ENCODE measurements around the gene F2RL3.

The F2RL3 gene

DNA sequence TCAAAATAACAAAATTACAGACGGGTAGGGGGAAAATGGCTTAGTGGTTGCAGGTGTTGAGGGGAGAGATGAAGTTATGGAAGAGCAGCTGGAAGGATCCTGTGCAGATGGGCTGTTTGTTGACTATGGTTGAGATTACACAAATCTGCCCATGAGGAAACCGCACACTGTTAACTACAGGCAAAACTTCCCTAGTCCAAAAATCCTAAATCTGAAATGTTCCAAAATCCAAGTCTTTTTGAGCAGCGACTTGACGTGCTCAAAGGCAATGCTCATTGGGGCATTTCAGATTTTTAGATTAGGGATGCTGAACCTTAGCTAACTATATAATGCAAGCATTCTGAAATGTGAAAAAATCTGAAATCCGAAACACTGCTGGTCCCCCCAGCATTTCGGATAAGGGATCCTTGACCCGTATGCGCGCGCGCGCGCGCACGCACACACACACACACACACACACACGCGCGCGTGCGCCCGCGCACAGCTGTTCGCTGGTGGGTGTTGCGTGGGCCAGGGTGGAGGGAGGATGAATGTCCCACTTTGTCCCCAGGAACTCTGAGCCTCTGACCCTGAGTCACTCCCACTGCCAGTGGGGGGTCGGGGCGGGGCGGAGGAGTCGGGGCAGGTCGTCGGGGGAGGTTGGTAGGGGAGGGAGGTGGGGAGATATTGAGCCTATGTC lies 6.8 kb downstream of the F2RL3 start:
- intact Hi-C loops (cut with micrococcal nuclease): loop anchor here (5.0 kb wide), 2 partner anchors 63 to 332 kb away; partner anchors contain the start of gene OCEL1
- Mint-ChIP-seq H3K36me3 (ENCODE audit: low read depth) (no peaks in the 10 kb centered on the region), H3K27ac (no peak overlapping the region), H3K27me3 (peaks cover 58% of the 10 kb centered on the region), H3K4me3 (peak overlapping the region; percentile 72), H3K4me1 (ENCODE audit: low read depth) (peaks cover 55% of the 10 kb centered on the region), H3K9me3 (no peaks in the 10 kb centered on the region)

DNA sequence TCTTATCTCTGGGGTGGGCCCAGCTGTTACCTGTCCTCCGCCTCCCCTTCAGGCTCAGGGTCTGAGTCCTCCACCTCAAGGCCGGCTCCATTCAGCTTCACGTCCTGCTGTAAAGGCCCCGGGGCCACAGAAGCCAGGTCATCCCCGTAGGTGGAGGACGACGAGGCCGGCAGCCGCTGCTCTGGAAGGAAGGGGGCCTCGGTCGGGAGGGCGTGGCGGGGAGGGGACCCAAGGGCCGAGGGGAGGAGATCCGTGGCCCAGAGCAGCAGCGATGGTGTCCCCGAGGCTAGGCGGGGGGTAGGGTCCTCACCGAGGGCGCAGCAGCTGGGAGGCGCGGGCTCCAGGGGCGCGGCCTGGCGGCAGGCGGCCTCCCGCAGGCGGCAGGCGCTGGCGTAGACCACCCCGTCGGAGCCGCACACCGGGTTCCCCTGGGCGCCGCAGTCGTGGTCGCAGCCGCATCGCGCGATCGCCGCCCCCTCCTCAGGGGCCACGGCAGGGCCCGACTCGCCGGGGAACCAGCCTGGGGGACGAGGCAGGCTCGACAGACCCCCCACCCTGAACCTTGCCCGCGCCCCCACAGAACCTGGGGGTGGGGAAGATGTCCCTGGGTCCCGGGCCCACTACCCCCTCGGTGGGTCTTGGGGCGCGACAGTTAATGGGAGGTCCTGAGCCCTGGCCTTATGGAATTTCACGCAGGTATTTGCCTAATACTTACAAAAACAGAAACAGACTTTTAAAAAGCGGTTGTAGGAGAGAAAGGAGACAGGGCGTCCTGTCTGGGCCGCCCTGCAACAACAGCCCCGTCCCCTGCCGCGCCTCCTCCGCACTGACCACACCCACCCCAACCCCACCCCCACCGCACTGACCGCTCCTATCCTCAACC lies 7.6 kb downstream of the F2RL3 start:
- H3K4me3 Mint-ChIP-seq: peak overlapping the region; percentile 72
- no peaks in the 10 kb centered on the region for H3K9me3 Mint-ChIP-seq
- peak overlapping the region; percentile 78 for H3K27ac Mint-ChIP-seq
- intact Hi-C loops (cut with micrococcal nuclease): loop anchor here (5.0 kb wide), 2 partner anchors 64 to 331 kb away; partner anchors contain the start of gene OCEL1
- H3K27me3 Mint-ChIP-seq: peaks cover 54% of the 10 kb centered on the region
- no peaks in the 10 kb centered on the region for H3K36me3 Mint-ChIP-seq (ENCODE audit: low read depth)
- H3K4me1 Mint-ChIP-seq (ENCODE audit: low read depth): peaks cover 58% of the 10 kb centered on the region

DNA sequence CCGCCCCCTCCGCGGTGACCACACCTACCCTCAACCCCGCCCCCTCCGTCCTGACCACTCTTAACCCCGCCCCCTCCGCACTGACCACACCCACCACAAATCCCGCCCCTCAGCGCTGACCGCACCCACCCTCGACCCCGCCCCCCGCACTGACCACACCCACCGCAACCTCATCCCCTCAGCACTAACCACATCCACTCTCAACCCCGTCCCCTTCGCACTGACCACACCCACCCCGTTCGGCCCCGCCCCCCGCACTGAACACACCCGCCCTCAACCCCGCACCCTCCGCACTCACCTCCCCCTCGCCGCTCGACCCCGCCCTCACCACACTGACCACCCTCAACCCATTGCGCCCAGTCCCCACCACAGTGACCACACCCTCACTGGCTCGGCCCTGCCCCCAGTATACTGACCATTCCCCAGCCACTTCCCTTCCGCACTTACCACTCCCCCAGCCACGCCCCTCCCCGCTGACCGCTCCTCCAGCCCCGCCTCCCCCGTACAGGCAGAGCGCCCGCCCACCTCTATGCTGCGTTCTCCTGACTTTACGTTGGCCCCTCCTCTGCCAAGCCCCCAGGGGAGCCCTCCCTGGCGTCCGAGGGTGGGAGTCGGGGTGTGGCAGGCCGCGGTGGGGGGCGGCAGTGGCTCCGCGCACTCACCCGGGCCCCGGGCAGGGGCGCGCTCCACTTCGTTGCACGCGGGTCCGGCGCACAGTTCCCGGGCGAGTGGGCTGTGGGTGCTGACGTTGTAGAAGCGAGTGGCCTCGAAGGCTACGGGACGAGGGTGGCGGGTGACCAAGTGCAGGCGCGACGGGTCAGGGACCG lies 8.4 kb downstream of the F2RL3 start:
- Mint-ChIP-seq H3K36me3 (ENCODE audit: low read depth) (no peaks in the 10 kb centered on the region), H3K4me1 (ENCODE audit: low read depth) (peaks cover 64% of the 10 kb centered on the region), H3K9me3 (no peaks in the 10 kb centered on the region), H3K4me3 (peak overlapping the region; percentile 68), H3K27ac (peak overlapping the region; percentile 78), H3K27me3 (peaks cover 47% of the 10 kb centered on the region)
- intact Hi-C loops (cut with micrococcal nuclease): loop anchor here (5.0 kb wide), 2 partner anchors 65 to 330 kb away; partner anchors contain the start of gene OCEL1

DNA sequence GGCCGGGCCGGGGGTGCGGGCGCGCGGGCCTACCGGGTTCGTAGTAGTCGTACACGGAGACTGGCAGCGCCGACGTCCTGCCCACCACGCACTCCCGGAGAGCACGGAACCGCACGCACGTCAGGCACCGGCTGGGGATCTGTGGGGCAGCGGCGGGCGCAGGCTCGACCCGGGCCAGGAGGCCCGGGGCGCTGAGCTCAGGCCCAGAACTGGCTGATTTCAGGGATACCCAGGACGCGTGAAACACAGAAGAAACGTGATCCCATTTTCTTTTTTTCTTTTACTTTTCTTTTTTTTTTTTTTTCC lies 9.0 kb downstream of the F2RL3 start:
- peak overlapping the region; percentile 68 for H3K4me3 Mint-ChIP-seq
- peak overlapping the region; percentile 78 for H3K27ac Mint-ChIP-seq
- H3K36me3 Mint-ChIP-seq (ENCODE audit: low read depth): no peaks in the 10 kb centered on the region
- H3K27me3 Mint-ChIP-seq: peaks cover 45% of the 10 kb centered on the region
- intact Hi-C loops (cut with micrococcal nuclease): loop anchor here (2.0 to 5.0 kb wide), 3 partner anchors 66 to 329 kb away; partner anchors contain the start of gene OCEL1
- no peaks in the 10 kb centered on the region for H3K9me3 Mint-ChIP-seq
- H3K4me1 Mint-ChIP-seq (ENCODE audit: low read depth): peaks cover 64% of the 10 kb centered on the region

DNA sequence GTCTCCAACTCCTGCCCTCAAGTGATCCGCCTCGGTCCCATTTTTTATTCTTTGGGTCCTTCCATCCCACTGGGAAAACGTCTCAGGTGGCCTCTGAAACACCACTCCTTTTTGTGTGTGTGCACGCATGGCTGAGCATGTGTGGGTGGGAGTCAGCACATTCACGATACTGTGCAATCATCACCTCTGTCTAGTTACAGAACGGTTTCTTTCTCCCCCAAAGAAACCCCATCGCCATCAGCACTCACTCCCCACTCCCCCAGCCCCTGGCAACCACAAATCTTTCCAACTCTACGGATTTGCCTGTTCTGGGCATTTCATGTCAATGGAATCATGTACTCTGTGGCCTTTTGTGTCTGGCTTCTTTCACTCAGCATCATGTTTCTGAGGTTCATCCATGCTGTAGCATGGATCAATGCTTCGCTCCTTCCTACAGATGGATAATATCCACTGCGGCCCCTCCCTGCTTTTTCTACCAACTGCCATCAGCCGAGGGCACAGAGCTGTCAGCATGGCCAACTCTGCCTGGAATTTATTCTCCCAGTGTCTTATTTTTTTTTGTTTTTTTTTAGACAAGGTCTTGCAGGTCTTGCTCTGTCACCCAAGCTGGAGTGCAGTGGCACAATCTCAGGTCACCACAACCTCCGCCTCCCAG lies 9.7 kb downstream of the F2RL3 start:
- peak overlapping the region; percentile 78 for H3K27ac Mint-ChIP-seq
- H3K4me1 Mint-ChIP-seq (ENCODE audit: low read depth): peaks cover 59% of the 10 kb centered on the region
- intact Hi-C loops (cut with micrococcal nuclease): loop anchor here (2.0 to 5.0 kb wide), 3 partner anchors 66 to 329 kb away; partner anchors contain the start of gene OCEL1
- H3K36me3 Mint-ChIP-seq (ENCODE audit: low read depth): no peaks in the 10 kb centered on the region
- peaks cover 38% of the 10 kb centered on the region for H3K27me3 Mint-ChIP-seq
- H3K4me3 Mint-ChIP-seq: peak overlapping the region; percentile 68
- H3K9me3 Mint-ChIP-seq: no peaks in the 10 kb centered on the region

DNA sequence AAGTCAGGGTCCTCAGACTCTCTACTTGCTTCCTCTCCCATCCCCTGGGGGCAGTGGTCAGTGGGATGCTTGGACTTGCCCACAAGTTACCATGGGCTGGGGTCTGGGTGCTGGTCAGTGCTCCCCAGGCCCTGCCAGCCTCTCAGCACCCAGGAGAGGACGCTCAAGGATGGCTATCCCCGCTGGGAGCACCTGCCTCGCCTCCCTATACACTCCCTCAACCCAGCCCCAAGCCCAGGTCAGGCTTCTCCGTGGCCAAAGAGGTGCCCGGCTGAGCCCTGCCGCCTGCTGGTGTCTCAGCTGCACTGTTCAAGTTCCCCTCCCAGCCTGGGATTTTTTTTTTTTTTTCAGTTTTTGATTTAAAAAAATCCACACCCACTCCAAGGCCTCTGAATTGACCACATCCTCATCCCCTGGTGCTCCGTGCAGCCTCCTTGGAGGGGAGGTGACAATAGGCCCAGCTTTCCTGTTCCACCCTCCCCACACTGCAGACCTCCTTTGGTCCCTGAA lies 10.8 kb downstream of the F2RL3 start:
- Mint-ChIP-seq H3K4me1 (ENCODE audit: low read depth) (peaks cover 48% of the 10 kb centered on the region), H3K27me3 (peaks cover 31% of the 10 kb centered on the region), H3K9me3 (no peaks in the 10 kb centered on the region), H3K36me3 (ENCODE audit: low read depth) (no peaks in the 10 kb centered on the region), H3K4me3 (no peak overlapping the region), H3K27ac (peak overlapping the region; percentile 35)
- intact Hi-C loops (cut with micrococcal nuclease): loop anchor here (2.0 to 5.0 kb wide), 4 partner anchors 67 to 328 kb away; partner anchors contain the start of gene OCEL1

DNA sequence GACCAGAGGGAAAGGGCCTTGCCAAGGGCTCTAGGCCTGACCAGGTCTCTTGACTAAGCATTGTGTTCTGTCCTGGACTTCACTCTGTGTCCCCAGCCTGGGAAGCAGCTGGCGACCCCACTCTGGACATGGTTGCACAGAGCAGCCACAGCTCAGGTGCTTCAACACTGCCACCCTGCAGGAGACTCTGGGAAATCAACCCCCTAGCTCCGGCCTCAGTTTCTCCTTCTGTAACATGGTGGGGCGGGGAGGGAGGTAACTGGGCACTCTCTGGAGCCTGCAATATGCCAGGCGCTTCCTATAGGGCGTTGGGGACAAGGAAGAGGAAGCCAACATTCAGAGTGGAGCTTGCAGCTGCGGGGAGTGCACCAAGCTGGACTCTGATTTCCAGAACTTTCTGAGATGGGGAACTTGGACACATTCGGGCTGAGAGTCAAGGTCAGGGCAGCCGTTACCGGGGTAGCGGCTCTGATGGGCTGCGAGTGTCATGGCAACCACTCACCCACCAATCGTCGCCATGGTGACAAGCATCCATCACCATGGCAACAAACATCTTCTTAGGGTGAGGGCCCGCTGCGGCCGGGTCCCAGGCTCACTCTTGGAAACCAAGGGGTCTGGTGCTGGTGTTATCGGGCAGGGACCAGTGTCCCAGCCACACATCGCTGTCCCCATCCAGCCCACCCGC lies 12.8 kb downstream of the F2RL3 start:
- Mint-ChIP-seq H3K4me3 (no peak overlapping the region), H3K27me3 (peaks cover 27% of the 10 kb centered on the region), H3K27ac (peak overlapping the region; percentile 28), H3K36me3 (ENCODE audit: low read depth) (no peaks in the 10 kb centered on the region), H3K4me1 (ENCODE audit: low read depth) (peaks cover 33% of the 10 kb centered on the region), H3K9me3 (no peaks in the 10 kb centered on the region)
- intact Hi-C loops (cut with micrococcal nuclease): loop anchor here (2.0 kb wide), 1 partner anchor 123 kb away; no protein-coding TSS in a partner anchor

DNA sequence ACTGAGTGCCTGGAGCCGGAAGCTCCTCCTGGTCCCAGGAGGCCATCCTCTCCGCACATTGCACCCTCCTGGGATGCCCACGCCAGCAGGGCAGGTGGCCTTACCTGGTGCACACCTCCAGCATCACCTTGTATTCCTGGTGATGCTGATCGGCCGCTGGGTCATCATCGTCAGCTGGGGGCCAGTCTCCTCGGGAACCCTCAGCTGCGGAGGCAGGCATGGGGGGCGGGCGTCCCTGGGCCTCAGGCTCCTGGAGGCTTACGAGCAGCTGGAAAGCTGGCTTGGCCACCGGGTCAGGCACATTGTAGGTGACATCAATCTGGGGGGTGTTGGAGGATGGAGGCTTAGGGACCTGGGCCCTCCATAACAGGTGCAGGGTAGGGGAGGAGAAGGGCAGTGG lies 13.7 kb downstream of the F2RL3 start:
- peaks cover 29% of the 10 kb centered on the region for H3K27me3 Mint-ChIP-seq
- no peaks in the 10 kb centered on the region for H3K36me3 Mint-ChIP-seq (ENCODE audit: low read depth)
- peaks cover 33% of the 10 kb centered on the region for H3K4me1 Mint-ChIP-seq (ENCODE audit: low read depth)
- intact Hi-C loops (cut with micrococcal nuclease): no loop called here
- no peak overlapping the region for H3K4me3 Mint-ChIP-seq
- no peaks in the 10 kb centered on the region for H3K9me3 Mint-ChIP-seq
- H3K27ac Mint-ChIP-seq: no peak overlapping the region

DNA sequence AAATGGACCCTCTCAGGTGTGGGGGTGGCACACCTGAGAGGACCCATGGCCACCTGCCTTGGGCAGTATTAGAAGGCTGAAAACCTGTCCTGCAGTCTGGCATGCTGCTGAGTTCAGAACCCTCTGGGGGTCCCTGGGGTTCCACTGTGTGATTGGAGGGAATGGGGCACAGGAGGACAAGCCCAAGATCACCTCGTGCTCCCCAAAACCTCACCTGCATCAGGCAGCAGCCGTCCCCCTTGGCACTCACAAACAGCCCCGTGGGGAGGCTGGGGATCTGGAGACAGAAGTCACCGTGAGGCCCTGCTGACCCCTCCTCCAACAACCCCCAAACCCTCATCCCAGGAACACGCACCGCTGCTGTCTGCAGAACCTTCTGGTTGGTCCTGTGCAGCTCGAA lies 14.5 kb downstream of the F2RL3 start:
- Mint-ChIP-seq H3K27ac (no peak overlapping the region), H3K4me1 (ENCODE audit: low read depth) (peaks cover 28% of the 10 kb centered on the region), H3K36me3 (ENCODE audit: low read depth) (no peaks in the 10 kb centered on the region), H3K9me3 (no peaks in the 10 kb centered on the region), H3K4me3 (no peak overlapping the region), H3K27me3 (peaks cover 30% of the 10 kb centered on the region)
- intact Hi-C loops (cut with micrococcal nuclease): no loop called here

DNA sequence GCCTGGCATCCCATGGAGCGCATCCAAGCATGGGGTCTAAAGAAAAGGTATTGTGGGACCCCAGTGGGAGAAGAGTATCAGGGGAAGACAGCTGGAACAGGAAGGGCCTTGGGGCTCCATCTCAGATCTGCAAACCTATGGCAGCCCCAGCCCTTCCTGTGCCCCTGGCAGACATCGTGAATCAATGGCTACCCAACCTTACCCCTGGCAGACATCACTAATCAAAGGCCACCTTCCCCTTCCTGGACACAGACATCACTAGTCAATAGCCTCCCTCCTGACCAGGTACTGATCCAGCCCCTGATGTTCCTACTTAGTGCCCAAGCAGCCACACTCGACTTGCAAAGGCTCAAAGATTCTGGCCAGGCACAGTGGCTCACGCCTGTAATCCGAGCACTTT lies 15.8 kb downstream of the F2RL3 start:
- Mint-ChIP-seq H3K27me3 (peaks cover 23% of the 10 kb centered on the region), H3K4me1 (ENCODE audit: low read depth) (peaks cover 16% of the 10 kb centered on the region)
- intact Hi-C loops (cut with micrococcal nuclease): no loop called here

DNA sequence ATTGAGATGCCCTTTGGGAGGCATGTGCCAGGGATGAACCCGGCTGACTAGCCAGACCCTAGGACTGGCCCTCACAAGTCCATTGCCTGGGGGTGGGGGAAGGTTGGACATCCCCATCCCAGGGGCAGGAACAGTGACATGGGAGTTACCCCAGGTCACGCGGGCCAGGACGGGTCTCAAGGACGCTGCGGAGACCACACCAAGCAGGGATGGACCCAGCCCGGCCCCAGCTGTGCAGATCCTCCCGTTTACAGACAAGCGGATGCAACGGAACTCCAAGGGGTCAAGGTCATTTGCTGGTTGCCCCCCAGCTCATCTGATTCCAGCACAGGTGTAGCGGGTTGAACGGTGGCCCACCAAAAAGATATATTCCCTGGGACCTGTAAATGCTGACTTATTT lies 20.0 kb downstream of the F2RL3 start:
- Mint-ChIP-seq H3K4me3 (no peak overlapping the region), H3K36me3 (ENCODE audit: low read depth) (no peaks in the 10 kb centered on the region), H3K4me1 (ENCODE audit: low read depth) (no peaks in the 10 kb centered on the region), H3K27me3 (peaks cover 21% of the 10 kb centered on the region), H3K9me3 (peaks cover 21% of the 10 kb centered on the region), H3K27ac (no peak overlapping the region)
- intact Hi-C loops (cut with micrococcal nuclease): no loop called here

More for the DNA sequence above, 15.8 kb downstream of the F2RL3 start:
- H3K36me3 Mint-ChIP-seq (ENCODE audit: low read depth): no peaks in the 10 kb centered on the region
- no peaks in the 10 kb centered on the region for H3K9me3 Mint-ChIP-seq
- H3K27ac Mint-ChIP-seq: no peak overlapping the region
- H3K4me3 Mint-ChIP-seq: no peak overlapping the region

DNA sequence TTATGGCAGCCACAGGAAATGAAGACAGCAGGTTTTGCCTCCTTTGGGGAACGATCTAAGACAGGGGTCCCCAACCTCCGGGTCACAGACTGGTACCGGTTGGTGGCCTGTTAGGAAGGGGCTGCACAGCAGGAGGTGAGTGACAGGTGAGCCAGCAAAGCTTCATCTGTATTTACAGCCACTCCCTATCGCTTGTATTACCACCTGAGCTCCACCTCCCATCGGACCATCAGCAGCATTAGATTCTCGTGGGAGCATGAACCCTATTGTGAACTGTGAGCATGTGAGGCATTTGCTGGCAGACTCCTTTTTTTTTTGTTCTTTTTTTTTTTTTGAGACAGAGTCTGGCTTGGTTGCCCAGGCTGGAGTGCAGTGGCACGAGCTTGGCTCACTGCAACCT lies 22.2 kb downstream of the F2RL3 start:
- Mint-ChIP-seq H3K36me3 (ENCODE audit: low read depth) (no peaks in the 10 kb centered on the region), H3K27ac (no peak overlapping the region), H3K4me3 (no peak overlapping the region), H3K9me3 (peaks cover 22% of the 10 kb centered on the region), H3K27me3 (peaks cover 17% of the 10 kb centered on the region), H3K4me1 (ENCODE audit: low read depth) (no peaks in the 10 kb centered on the region)
- intact Hi-C loops (cut with micrococcal nuclease): no loop called here

Measured in dendritic cell treated with granulocyte-macrophage colony-stimulating factor and Interleukin-4, amounts not matched to agents 40 ng/mL and 50 ng/mL, for 4 days (primary cell).